Right cardiac atrium (tissue), 5 donors: ENCODE data around the gene NKAIN2. TPM values are rescaled to one million over a fixed set of nuclear protein-coding genes. Genes with fewer than 3 reads are reported as not detected.
"Not testable (repeated sequence)": the region's sequence is repeated elsewhere in the genome, so short reads cannot be mapped to it uniquely, and the experiment has no call there.

Experiments
- ATAC-seq, 2 donors: fragments of 200-7000 bp; cut with Tn5 transposase; one replicate each; pipeline versions ENCODE4 v1.8.0 to v1.9.1; 2020; ENCODE audit warnings: moderate library complexity in 2 of 2, mild to moderate bottlenecking in 1 of 2
- DNase-seq, 3 donors: peaks; one replicate each; pipeline ENCODE4 v3.0.0-alpha.2; 2020
- H3K27ac ChIP-seq: one replicate; pipeline ENCODE4 v1.5.1; 2013; ENCODE audit warnings: mild to moderate bottlenecking, low read length, control low read depth, moderate library complexity
- H3K27me3 ChIP-seq: one replicate; pipeline ENCODE4 v1.6.1; 2013; ENCODE audit not compliant: control insufficient read depth, insufficient read depth
- H3K4me1 ChIP-seq: one replicate; pipeline ENCODE4 v1.6.1; 2013; ENCODE audit warnings: low read length; ENCODE audit not compliant: control insufficient read depth, insufficient read depth
- H3K4me3 ChIP-seq: one replicate; pipeline ENCODE4 v1.5.1; 2013; ENCODE audit warnings: low read length, control low read depth
- H3K9me3 ChIP-seq: one replicate; pipeline ENCODE4 v1.6.1; 2013; ENCODE audit warnings: low read length; ENCODE audit not compliant: control insufficient read depth
- WGBS: extraction: QIAGEN DNeasy Blood & Tissue Kit; methylation state at CpG from one replicate; pipeline ENCODE4 v1.1.7; 2013; 5-methylcytosine and 5-hydroxymethylcytosine counted together
- intact Hi-C, 4 donors: fragments of 100-400 bp; cut with DNase I; formaldehyde crosslinking; loops; one replicate each; pipeline versions ENCODE4 v1.11.0 to v1.14.0; 2022 to 2023
- polyA plus RNA-seq: library from polyadenylated mRNA; stranded (reverse); fragments of 200-250 nt; gene quantifications from one replicate; pipeline ENCODE4 v1.2.3, GENCODE V29; 2013
- total RNA-seq, 4 donors: library from RNA; stranded (reverse); fragmentation: NEBNext Ultra II Directional; extraction: Animal tissue kit (Norgen Biotek cat#: 25700); gene quantifications; one replicate each; pipeline ENCODE4 v1.2.1, GENCODE V29; 2021
- donor health status: healthy with polysubstance abuse.
- donor health status: DM: no; HTN: yes; CAD: no.
- donor health status: DM: no; HTN: no; CAD: no.
- donor health status: DM: no; HTN: yes; CAD: no; lungs with severe emphysema.
- donor health status: DM: yes; HTN: yes; CAD: no.

NKAIN2 gene
- total and polyA plus RNA-seq, 5 donors = 1.3 to 2.7 (median 1.5) TPM

DNA sequence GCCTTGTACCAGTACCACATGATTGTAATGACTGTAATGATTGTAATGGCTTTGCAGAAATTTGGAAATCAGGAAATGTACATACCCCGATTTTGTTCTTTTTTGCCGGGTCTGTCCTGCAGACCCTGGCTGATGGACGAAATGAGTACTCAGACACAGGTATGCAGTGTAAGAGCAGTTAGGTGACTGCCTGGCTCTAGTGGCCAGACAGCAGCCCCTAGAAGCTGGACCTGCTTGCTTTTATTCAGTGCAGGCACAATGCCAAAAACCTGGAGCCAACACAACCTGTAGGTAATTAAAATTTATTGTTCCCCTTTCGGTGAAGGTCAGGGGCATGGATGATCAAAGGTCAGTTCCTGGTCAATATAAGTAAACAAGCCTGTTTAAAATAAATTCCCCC lies 346.0 kb downstream of the NKAIN2 start:
- no peaks in the 10 kb centered on the region for H3K9me3 ChIP-seq
- no peak overlapping the region for H3K4me3 ChIP-seq
- no peak for DNase-seq
- 90% methylated on average over 4 of the region's 4 CpGs for WGBS
- no peak overlapping the region for H3K27ac ChIP-seq
- H3K27me3 ChIP-seq = no peaks in the 10 kb centered on the region
- H3K4me1 ChIP-seq = no peaks in the 10 kb centered on the region
- no peak for ATAC-seq
- intact Hi-C loops = no loop called here

DNA sequence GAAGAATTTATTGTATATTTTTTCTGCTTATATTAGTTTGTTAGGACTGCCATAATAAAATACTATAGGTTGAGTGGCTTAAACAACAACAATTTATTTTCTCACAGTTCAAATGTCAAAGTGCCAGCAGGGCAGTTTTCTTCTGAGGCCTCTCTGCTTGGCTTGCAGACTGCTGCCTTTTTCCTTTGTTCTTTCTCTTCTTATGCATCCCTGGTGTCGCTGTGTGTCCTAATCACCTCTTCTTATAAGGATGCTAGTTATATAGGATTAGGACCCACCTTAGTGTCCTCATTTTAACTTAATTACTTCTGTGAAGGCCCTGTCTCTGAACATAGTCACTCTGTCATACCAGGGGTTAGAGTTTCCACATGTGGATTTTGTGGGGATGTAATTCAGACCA lies 354.4 kb downstream of the NKAIN2 start:
- Histone ChIP-seq H3K27ac (no peak overlapping the region), H3K4me3 (no peak overlapping the region), H3K9me3 (no peaks in the 10 kb centered on the region), H3K4me1 (no peaks in the 10 kb centered on the region), H3K27me3 (no peaks in the 10 kb centered on the region)
- no peak for DNase-seq
- intact Hi-C loops = no loop called here
- 73% methylated on average over 1 of the region's 1 CpG for WGBS
- ATAC-seq = no peak

DNA sequence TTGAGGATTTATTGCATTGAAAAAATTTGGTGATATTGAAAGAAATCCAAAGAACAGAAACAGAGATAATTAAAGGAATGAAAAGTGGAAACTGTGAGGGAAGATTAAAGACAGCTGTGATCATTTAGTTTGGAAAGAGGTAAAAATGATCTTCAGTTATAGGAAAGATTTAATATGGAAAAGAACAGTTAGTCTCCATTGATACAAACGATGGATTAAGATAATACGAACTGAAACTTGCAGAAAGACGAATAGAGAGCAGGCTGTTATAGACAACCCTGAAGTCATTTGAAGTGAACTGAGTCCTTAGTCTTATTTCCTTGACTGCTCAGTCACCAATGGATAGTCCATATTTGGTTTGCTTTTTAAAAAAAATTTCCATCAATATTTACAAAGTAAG lies 360.0 kb downstream of the NKAIN2 start:
- WGBS = 52% methylated on average over 3 of the region's 3 CpGs
- intact Hi-C loops = no loop called here

DNA sequence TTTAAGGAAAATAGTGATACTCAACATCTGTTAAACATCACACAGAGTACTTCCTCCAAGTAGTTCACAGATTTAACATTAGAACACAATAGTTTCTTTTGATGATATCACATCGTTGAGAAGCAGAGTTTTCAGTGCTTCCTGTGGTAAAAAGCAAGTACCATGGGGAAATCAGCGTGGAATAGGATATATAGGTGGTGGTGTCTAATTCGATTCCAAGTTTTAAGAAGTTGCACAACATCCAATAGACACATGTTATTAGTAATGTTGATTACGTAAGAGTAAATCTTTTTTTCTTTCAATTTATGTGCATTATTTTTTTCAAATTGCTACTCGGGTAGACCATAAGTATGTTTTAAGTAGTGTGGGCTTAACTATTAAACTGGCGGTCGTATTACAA lies 360.7 kb downstream of the NKAIN2 start:
- H3K4me3 ChIP-seq = no peak overlapping the region
- H3K27ac ChIP-seq = no peak overlapping the region
- intact Hi-C loops = no loop called here
- H3K4me1 ChIP-seq = no peaks in the 10 kb centered on the region
- H3K27me3 ChIP-seq = no peaks in the 10 kb centered on the region
- ATAC-seq = no peak
- no peak for DNase-seq
- 72% methylated on average over 7 of the region's 7 CpGs for WGBS
- H3K9me3 ChIP-seq = no peaks in the 10 kb centered on the region

More for the DNA sequence above, 360.0 kb downstream of the NKAIN2 start:
- no peaks in the 10 kb centered on the region for H3K4me1 ChIP-seq
- DNase-seq = no peak
- no peak overlapping the region for H3K4me3 ChIP-seq
- H3K27ac ChIP-seq = no peak overlapping the region
- H3K27me3 ChIP-seq = no peaks in the 10 kb centered on the region
- no peak for ATAC-seq
- no peaks in the 10 kb centered on the region for H3K9me3 ChIP-seq

DNA sequence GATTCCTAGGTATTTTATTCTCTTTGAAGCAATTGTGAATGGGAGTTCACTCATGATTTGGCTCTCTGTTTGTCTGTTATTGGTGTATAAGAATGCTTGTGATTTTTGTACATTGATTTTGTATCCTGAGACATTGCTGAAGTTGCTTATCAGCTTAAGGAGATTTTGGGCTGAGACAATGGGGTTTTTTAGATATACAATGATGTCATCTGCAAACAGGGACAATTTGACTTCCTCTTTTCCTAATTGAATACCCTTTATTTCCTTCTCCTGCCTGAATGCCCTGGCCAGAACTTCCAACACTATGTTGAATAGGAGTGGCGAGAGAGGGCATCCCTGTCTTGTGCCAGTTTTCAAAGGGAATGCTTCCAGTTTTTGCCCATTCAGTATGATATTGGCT lies 363.6 kb downstream of the NKAIN2 start:
- H3K27me3 ChIP-seq, ATAC-seq, H3K27ac ChIP-seq, DNase-seq, intact Hi-C loops, H3K4me3 ChIP-seq, H3K9me3 ChIP-seq, H3K4me1 ChIP-seq: not testable (repeated sequence)
- WGBS = 68% methylated on average over 1 of the region's 1 CpG

DNA sequence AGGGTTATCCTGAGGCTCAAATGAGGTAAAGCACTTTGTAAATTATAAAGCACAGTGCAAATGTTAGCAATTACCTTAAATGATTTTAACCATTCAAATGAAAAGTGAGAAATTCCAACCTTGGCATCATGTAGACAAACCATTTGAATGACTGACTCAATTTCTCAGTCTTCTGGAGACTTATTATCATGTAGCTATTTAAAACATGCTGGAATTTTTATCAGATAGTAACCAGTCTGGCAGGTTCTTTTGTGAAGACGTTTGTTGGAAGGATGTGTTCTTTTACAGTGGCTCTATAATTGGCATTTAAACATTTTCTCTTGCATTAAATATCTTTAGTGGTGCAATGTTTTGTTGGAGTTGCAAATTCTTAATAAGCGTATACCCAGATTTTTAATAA lies 386.6 kb downstream of the NKAIN2 start:
- H3K9me3 ChIP-seq = no peaks in the 10 kb centered on the region
- H3K27me3 ChIP-seq = no peaks in the 10 kb centered on the region
- H3K4me3 ChIP-seq = no peak overlapping the region
- no peaks in the 10 kb centered on the region for H3K4me1 ChIP-seq
- no peak for ATAC-seq
- H3K27ac ChIP-seq = no peak overlapping the region
- 59% methylated on average over 2 of the region's 2 CpGs for WGBS
- intact Hi-C loops = no loop called here
- DNase-seq = no peak

DNA sequence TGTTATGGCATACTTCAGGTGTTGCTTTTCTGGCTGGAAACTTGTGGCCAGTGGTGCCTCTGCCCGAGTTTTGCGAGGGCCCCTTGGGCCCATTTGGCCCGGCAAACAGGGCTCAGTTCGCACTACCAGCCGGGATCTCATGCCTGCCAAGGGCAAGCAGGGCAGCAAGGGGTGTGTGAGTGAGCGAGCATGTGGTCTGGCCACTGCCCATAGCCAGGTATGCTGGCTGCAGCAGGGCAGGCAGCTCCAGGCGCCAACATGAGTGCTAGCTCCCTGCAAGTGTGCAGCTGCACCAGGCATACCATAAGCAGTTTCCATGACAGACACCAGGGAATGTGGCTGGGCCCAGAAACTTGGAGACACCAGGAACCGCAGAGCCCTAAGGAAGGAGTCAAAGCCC lies 389.5 kb downstream of the NKAIN2 start:
- H3K4me3 ChIP-seq = no peak overlapping the region
- no peaks in the 10 kb centered on the region for H3K4me1 ChIP-seq
- intact Hi-C loops = no loop called here
- peak in 2 of 3 donors; percentile 23 to 27 for DNase-seq
- no peak for ATAC-seq
- H3K27me3 ChIP-seq = no peaks in the 10 kb centered on the region
- H3K9me3 ChIP-seq = no peaks in the 10 kb centered on the region
- H3K27ac ChIP-seq = no peak overlapping the region
- 91% methylated on average over 8 of the region's 8 CpGs for WGBS

DNA sequence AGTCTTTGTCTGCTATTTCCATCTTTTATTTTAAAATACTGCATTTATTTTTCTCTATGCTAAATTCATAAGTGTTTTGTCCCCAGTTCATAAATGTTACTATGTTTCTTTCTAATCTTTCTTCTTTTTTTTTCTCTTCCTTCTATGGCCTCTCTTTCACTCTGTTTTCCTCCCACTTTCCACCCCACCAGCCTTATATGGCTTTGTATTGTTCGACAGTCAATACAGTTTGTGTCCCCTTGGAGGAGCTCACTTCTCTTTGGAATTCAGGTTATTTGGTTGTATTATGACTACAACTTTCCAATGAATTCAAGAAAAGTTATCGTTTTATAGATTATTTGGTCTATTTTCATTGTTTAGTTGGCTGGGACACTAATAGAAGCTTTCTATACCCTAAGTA lies 393.5 kb downstream of the NKAIN2 start:
- Histone ChIP-seq H3K27ac (no peak overlapping the region), H3K4me1 (no peaks in the 10 kb centered on the region), H3K4me3 (no peak overlapping the region), H3K27me3 (no peaks in the 10 kb centered on the region), H3K9me3 (no peaks in the 10 kb centered on the region)
- no peak for ATAC-seq
- DNase-seq = no peak
- intact Hi-C loops = no loop called here
- 83% methylated on average over 2 of the region's 2 CpGs for WGBS

DNA sequence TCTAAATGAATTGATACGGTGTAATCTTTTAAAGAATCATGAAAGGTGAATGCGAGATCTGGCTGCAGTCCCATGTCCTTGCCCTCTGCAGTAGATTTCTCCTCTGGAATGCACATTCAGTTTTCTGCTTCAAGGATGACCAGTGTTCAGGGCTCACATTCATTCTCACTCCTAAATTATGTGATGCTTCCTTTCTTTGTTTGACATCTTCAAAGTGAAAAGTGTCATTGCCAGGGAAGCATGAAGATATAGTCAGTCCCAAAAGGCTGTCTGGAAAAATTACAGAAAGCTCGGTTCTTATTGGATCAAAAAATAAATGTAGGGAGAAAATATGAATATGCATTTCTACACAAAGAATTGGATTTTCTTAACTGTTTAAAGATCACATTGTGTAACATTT lies 395.6 kb downstream of the NKAIN2 start:
- Histone ChIP-seq H3K27ac (no peak overlapping the region), H3K27me3 (no peaks in the 10 kb centered on the region), H3K9me3 (no peaks in the 10 kb centered on the region), H3K4me3 (no peak overlapping the region), H3K4me1 (no peaks in the 10 kb centered on the region)
- no peak for DNase-seq
- 49% methylated on average over 3 of the region's 3 CpGs for WGBS
- ATAC-seq = no peak
- intact Hi-C loops = no loop called here

DNA sequence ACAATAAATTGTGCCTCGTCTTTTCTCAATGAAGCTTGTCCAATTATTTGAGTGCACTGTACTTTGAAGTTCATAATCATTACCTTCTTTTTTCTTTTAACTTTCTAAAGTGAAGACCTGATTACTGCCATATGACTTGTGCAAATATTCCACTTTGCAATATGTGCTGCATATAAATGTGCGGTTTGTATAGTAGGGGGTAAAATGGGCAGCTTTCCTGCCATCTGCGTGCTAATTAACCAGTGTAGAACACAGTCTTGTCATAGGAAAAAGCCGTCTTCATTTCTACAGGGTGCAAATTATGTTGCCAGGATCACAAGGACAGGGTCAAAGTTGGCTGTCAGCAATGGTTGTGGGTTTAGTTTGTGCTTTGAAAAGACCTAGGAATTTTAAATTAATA lies 397.0 kb downstream of the NKAIN2 start:
- H3K27me3 ChIP-seq = no peaks in the 10 kb centered on the region
- ATAC-seq (no peak), DNase-seq (no peak)
- H3K4me3 ChIP-seq = no peak overlapping the region
- 86% methylated on average over 4 of the region's 4 CpGs for WGBS
- intact Hi-C loops = no loop called here
- no peaks in the 10 kb centered on the region for H3K4me1 ChIP-seq
- no peak overlapping the region for H3K27ac ChIP-seq
- H3K9me3 ChIP-seq = no peaks in the 10 kb centered on the region

DNA sequence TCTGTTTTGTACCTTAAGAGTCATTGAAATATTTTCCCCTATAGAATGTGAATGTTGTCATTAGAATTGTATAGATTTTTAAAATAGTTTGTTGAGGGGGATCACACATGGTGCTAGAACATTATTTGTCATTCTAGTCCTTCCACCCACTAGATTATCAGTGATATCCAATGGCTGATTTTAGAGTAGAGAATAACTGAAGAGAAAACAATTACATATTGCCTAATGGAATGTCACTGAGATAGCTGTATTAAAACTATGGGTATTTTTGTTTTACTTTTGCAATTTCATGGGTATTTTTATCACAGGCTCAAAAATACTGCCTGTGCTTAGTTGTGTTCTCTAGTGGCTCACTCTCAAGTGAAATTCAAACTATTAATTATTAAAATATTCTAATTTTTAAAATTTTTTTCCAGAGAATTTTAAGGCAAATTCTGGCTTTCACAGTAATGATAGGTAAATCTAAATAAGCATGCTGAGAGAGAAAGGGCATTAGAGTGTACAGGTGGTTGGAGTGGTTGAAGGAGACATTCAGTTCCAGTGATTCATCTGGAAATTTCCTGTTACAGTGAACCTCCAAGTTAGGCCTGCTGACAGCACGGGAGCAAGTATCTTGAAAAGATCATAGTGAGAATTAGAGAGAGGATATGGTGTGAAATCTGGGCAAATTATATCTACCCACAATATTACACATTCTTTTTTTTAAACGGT lies 399.6 kb downstream of the NKAIN2 start:
- Histone ChIP-seq H3K4me3 (no peak overlapping the region), H3K9me3 (no peaks in the 10 kb centered on the region), H3K27ac (no peak overlapping the region), H3K27me3 (no peaks in the 10 kb centered on the region), H3K4me1 (no peaks in the 10 kb centered on the region)
- intact Hi-C loops = no loop called here
- WGBS = 50% methylated on average over 2 of the region's 2 CpGs
- ATAC-seq = no peak
- no peak for DNase-seq

DNA sequence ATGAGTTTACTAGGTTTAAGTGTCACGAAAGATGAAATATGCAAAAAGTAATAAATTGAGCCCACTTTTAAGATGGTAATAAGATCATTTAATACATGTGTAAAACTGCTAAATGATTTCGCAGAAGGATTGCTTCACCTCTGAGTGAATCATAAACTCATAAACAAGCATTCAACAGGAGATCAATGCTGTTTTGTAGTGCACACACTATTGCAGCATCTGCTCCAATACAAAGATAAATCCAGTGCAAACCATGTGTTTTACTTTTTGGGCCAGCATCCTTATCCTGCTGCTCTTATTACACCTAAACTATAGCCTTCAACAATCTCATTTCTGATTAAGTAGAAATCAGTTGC lies 400.1 kb downstream of the NKAIN2 start:
- Histone ChIP-seq H3K27me3 (no peaks in the 10 kb centered on the region), H3K4me1 (no peaks in the 10 kb centered on the region), H3K4me3 (no peak overlapping the region), H3K27ac (no peak overlapping the region), H3K9me3 (no peaks in the 10 kb centered on the region)
- 46% methylated on average over 2 of the region's 2 CpGs for WGBS
- no peak for ATAC-seq
- intact Hi-C loops = no loop called here
- no peak for DNase-seq
